IMR-90 (cell line): Measurements from ENCODE around the gene FAF1. TPM values are rescaled to one million over a fixed set of nuclear protein-coding genes. Genes with fewer than 3 reads are reported as not detected.
"Not testable (repeated sequence)": the region's sequence is repeated elsewhere in the genome, so short reads cannot be mapped to it uniquely, and the experiment has no call there.

Experiments
- ATAC-seq: fragments of 200-7000 bp; cut with Tn5 transposase; 2 replicates; pipeline ENCODE4 v1.9.1; 2020; ENCODE audit warnings: low read depth, mild to moderate bottlenecking, moderate library complexity
- BruUV-seq: library from RNA; stranded (reverse); fragments of 400-500 nt; replicated peaks from 2 replicates; lab custom pipeline; 2021; lab: Mats Ljungman, UMichigan
- CTCF ChIA-PET: fragments of 300-600 bp; formaldehyde crosslinking; extraction: SDS; loops from one replicate; lab custom pipeline; 2021; ENCODE audit warnings: antibody characterized with exemption; lab: Yijun Ruan, JAX
- POLR2A ChIA-PET: fragments of 300-600 bp; sonication (Branson Sonifier 250); formaldehyde crosslinking; loops from one replicate; lab custom pipeline; 2022; ENCODE audit warnings: antibody characterized with exemption; ENCODE audit not compliant: unreplicated experiment; lab: Charles Lee
- DNase-seq: peaks from one replicate; pipeline ENCODE4 v3.0.0; 2013
- H2AFZ ChIP-seq: replicated peaks from 2 replicates; pipeline ENCODE3; 2013; ENCODE audit warnings: low read length, mild to moderate bottlenecking; ENCODE audit not compliant: poor library complexity
- H2AK5ac ChIP-seq: 2 replicates; pipeline ENCODE4 v1.6.1; 2013; ENCODE audit warnings: low read depth, low read length, inconsistent platforms
- H2AK9ac ChIP-seq: replicated peaks from 2 replicates; pipeline ENCODE3; 2013; ENCODE audit warnings: mild to moderate bottlenecking, low read depth, low read length, moderate library complexity; ENCODE audit not compliant: poor library complexity
- H2BK120ac ChIP-seq: 2 replicates; pipeline ENCODE4 v1.6.1; 2013; ENCODE audit warnings: low read depth, low read length, inconsistent platforms
- H2BK15ac ChIP-seq: 3 replicates; pipeline ENCODE4 v1.6.1; 2013; ENCODE audit warnings: low read depth, low read length, inconsistent platforms
- H2BK20ac ChIP-seq: 2 replicates; pipeline ENCODE4 v1.6.1; 2013; ENCODE audit warnings: low read depth, mild to moderate bottlenecking, inconsistent platforms, low read length, moderate library complexity
- H2BK5ac ChIP-seq: 2 replicates; pipeline ENCODE4 v1.6.1; 2013; ENCODE audit warnings: mild to moderate bottlenecking, low read depth, low read length, inconsistent platforms; ENCODE audit not compliant: poor library complexity, severe bottlenecking
- H3K14ac ChIP-seq: replicated peaks from 2 replicates; pipeline ENCODE4 v1.6.1; 2013; ENCODE audit warnings: low read depth, low read length, inconsistent platforms
- H3K18ac ChIP-seq: 2 replicates; pipeline ENCODE4 v1.6.1; 2013; ENCODE audit warnings: low read depth, low read length, control low read depth
- H3K23ac ChIP-seq: 2 replicates; pipeline ENCODE4 v1.6.1; 2013; ENCODE audit warnings: low read depth, low read length, inconsistent platforms
- H3K27ac ChIP-seq: 2 replicates; pipeline ENCODE4 v1.5.1; 2013; ENCODE audit warnings: mild to moderate bottlenecking, control low read depth, low read length; ENCODE audit not compliant: insufficient read depth
- H3K27me3 ChIP-seq: 2 replicates; pipeline ENCODE4 v1.6.1; 2013; ENCODE audit warnings: low read length; ENCODE audit not compliant: control insufficient read depth, insufficient read depth
- H3K36me3 ChIP-seq: 2 replicates; pipeline ENCODE4 v1.6.1; 2013; ENCODE audit warnings: low read length, mixed read lengths; ENCODE audit not compliant: control insufficient read depth, insufficient read depth
- H3K4ac ChIP-seq: 2 replicates; pipeline ENCODE4 v1.6.1; 2013; ENCODE audit warnings: low read depth, low read length, inconsistent platforms
- H3K4me1 ChIP-seq: 2 replicates; pipeline ENCODE4 v1.6.1; 2013; ENCODE audit warnings: low read length, mixed read lengths; ENCODE audit not compliant: control insufficient read depth, insufficient read depth
- H3K4me2 ChIP-seq: 2 replicates; pipeline ENCODE4 v1.6.1; 2013; ENCODE audit warnings: low read depth, mild to moderate bottlenecking, control low read depth, low read length, moderate library complexity
- H3K4me3 ChIP-seq: 2 replicates; pipeline ENCODE4 v1.5.1; 2013; ENCODE audit warnings: low read depth, mild to moderate bottlenecking, control low read depth, low read length, moderate library complexity; ENCODE audit not compliant: insufficient read depth
- H3K56ac ChIP-seq: 2 replicates; pipeline ENCODE4 v1.6.1; 2013; ENCODE audit warnings: low read length, inconsistent platforms; ENCODE audit not compliant: insufficient read depth; ENCODE audit errors: extremely low read depth
- H3K79me1 ChIP-seq, 2 experiments: 2 replicates each; pipeline ENCODE4 v1.6.1; 2013; ENCODE audit warnings: low read length in 2 of 2, inconsistent platforms in 1 of 2, low read depth in 1 of 2
- H3K9ac ChIP-seq: 2 replicates; pipeline ENCODE4 v1.6.1; 2013; ENCODE audit warnings: low read depth, low read length, control low read depth
- H3K9me1 ChIP-seq: 2 replicates; pipeline ENCODE4 v1.6.1; 2013; ENCODE audit warnings: low read length, inconsistent platforms; ENCODE audit not compliant: insufficient read depth
- H3K9me3 ChIP-seq: 2 replicates; pipeline ENCODE4 v1.6.1; 2013; ENCODE audit warnings: low read length; ENCODE audit not compliant: control insufficient read depth, insufficient read depth
- H4K20me1 ChIP-seq: 2 replicates; pipeline ENCODE4 v1.6.1; 2013; ENCODE audit warnings: low read length, inconsistent platforms; ENCODE audit not compliant: insufficient read depth
- H4K5ac ChIP-seq: 2 replicates; pipeline ENCODE4 v1.6.1; 2013; ENCODE audit warnings: mild to moderate bottlenecking, low read depth, low read length, control low read depth
- H4K8ac ChIP-seq, 2 experiments: 2 replicates each; pipeline ENCODE4 v1.6.1; 2013; ENCODE audit warnings: low read depth in 2 of 2, low read length in 2 of 2, control low read depth in 1 of 2, inconsistent platforms in 1 of 2
- H4K91ac ChIP-seq: 2 replicates; pipeline ENCODE4 v1.6.1; 2013; ENCODE audit warnings: low read depth, low read length, inconsistent platforms; ENCODE audit not compliant: insufficient read depth
- WGBS, 2 experiments: methylation state at CpG; one replicate each; pipeline versions ENCODE4 v1.1.5 to v1.1.7; 2013; ENCODE audit warnings: missing lambda C conversion rate in 2 of 2; ENCODE audit not compliant: insufficient read length in 1 of 2; ENCODE audit errors: extremely low coverage in 2 of 2; 5-methylcytosine and 5-hydroxymethylcytosine counted together
- dilution Hi-C: fragments of 300-500 bp; cut with HindIII; formaldehyde crosslinking; loops from one replicate; pipeline ENCODE4 v1.14.3; 2018; ENCODE audit warnings: low sequenced_read_pairs; ENCODE audit not compliant: unreplicated experiment
- in situ Hi-C: fragments of 300-500 bp; cut with MboI; formaldehyde crosslinking; loops from 3 replicates; pipeline ENCODE4 v1.14.3; 2019; ENCODE audit warnings: low sequenced_read_pairs, inconsistent platforms, mixed read lengths
- intact Hi-C: fragments of 100-400 bp; cut with micrococcal nuclease; formaldehyde crosslinking; loops from 2 replicates; pipeline ENCODE4 v1.10.0; 2022
- polyA plus RNA-seq, 3 experiments: library from polyadenylated mRNA; depleted of rRNA; stranded (reverse); fragments of >200 nt; gene quantifications; 2 replicates each; pipeline ENCODE4 v1.2.3, GENCODE V29; 2012; ENCODE audit warnings: low replicate concordance in 1 of 3
- total RNA-seq: library from RNA; depleted of rRNA; stranded (reverse); fragments of >200 nt; gene quantifications from 2 replicates; pipeline ENCODE4 v1.2.3, GENCODE V29; 2012

The FAF1 gene
- total and polyA plus RNA-seq, 2 of the 4 experiments (the other 2 are of a cell fraction) = 18.8 to 72.9 TPM

GRCh38 chr1:50826792-50827191, 133.3 kb downstream of the FAF1 start:
- H2BK15ac ChIP-seq, H4K8ac ChIP-seq, H2AK9ac ChIP-seq, H3K27me3 ChIP-seq, H2AFZ ChIP-seq, H2BK5ac ChIP-seq, H3K27ac ChIP-seq, ATAC-seq, in situ Hi-C loops, dilution Hi-C loops, H3K9ac ChIP-seq, CTCF ChIA-PET, H3K4me3 ChIP-seq, intact Hi-C loops, H3K14ac ChIP-seq, H3K4me1 ChIP-seq, H2BK20ac ChIP-seq, POLR2A ChIA-PET, H3K18ac ChIP-seq, H2BK120ac ChIP-seq, H3K9me3 ChIP-seq, H3K4me2 ChIP-seq, BruUV-seq, H3K9me1 ChIP-seq, H2AK5ac ChIP-seq, H3K36me3 ChIP-seq, H3K23ac ChIP-seq, DNase-seq, H4K20me1 ChIP-seq, H3K4ac ChIP-seq, H4K5ac ChIP-seq, H3K56ac ChIP-seq, H4K91ac ChIP-seq: not testable (repeated sequence)
- WGBS, 2 experiments = no CpG with 5 or more reads among the region's 21 CpGs
- peaks cover 10 to 19% of the 10 kb centered on the region in 2 experiments; a peak in 2 of 4 replicates for H3K79me1 ChIP-seq
